Heart left ventricle (tissue), 16 donors: ENCODE measurements around the gene WARS2. TPM values are rescaled to one million over a fixed set of nuclear protein-coding genes. Genes with fewer than 3 reads are reported as not detected.
"Not testable (repeated sequence)": the region's sequence is repeated elsewhere in the genome, so short reads cannot be mapped to it uniquely, and the experiment has no call there.

ENCODE experiments used
- ATAC-seq, 4 donors: fragments of 200-7000 bp; cut with Tn5 transposase; one replicate each; pipeline ENCODE4 v1.9.1; 2020 to 2022; ENCODE audit warnings: moderate library complexity in 4 of 4, mild to moderate bottlenecking in 3 of 4, moderate number of reproducible peaks in 1 of 4
- DNase-seq, 5 donors: peaks; one replicate each; pipeline ENCODE4 v3.0.0-alpha.2; 2020
- H3K27ac ChIP-seq, 12 donors: fragments of 200-600 bp; sonication (generic) in 4 of 12; one replicate each; pipeline versions ENCODE4 v1.5.0 to v1.8.0; 2016 to 2022; ENCODE audit warnings: mild to moderate bottlenecking in 2 of 12
- H3K27me3 ChIP-seq, 9 donors: fragments of 200-600 bp; sonication (generic) in 2 of 9; one replicate each; pipeline versions ENCODE4 v1.5.1 to v1.8.0; 2016 to 2022; ENCODE audit warnings: mild to moderate bottlenecking in 3 of 9
- H3K36me3 ChIP-seq, 9 donors: fragments of 200-600 bp; sonication (generic) in 2 of 9; one replicate each; pipeline versions ENCODE4 v1.5.0 to v1.8.0; 2018 to 2022; ENCODE audit warnings: mild to moderate bottlenecking in 2 of 9
- H3K4me1 ChIP-seq, 12 donors: fragments of 200-600 bp; sonication (generic) in 4 of 12; one replicate each; pipeline versions ENCODE4 v1.5.0 to v1.8.0; 2016 to 2022; ENCODE audit warnings: mild to moderate bottlenecking in 3 of 12
- H3K4me3 ChIP-seq, 12 donors: fragments of 200-600 bp; sonication (generic) in 4 of 12; one replicate each; pipeline versions ENCODE4 v1.5.0 to v1.8.0; 2017 to 2022; ENCODE audit warnings: mild to moderate bottlenecking in 9 of 12, moderate library complexity in 4 of 12
- H3K9me3 ChIP-seq, 12 donors: fragments of 200-600 bp; sonication (generic) in 4 of 12; one replicate each; pipeline versions ENCODE4 v1.5.0 to v1.8.0; 2016 to 2022; ENCODE audit warnings: mild to moderate bottlenecking in 1 of 12
- CTCF ChIP-seq, 12 donors: fragments of 200-600 bp; sonication (generic) in 4 of 12; IDR thresholded peaks; one replicate each; pipeline versions ENCODE4 v1.5.0 to v1.8.0; 2018 to 2022; ENCODE audit warnings: antibody characterized with exemption in 12 of 12, mild to moderate bottlenecking in 5 of 12
- POLR2A ChIP-seq, 2 donors: fragments of 450-650 bp; IDR thresholded peaks; one replicate each; pipeline ENCODE4 v1.6.1; 2017; ENCODE audit warnings: antibody characterized with exemption in 2 of 2, mild to moderate bottlenecking in 2 of 2, moderate library complexity in 2 of 2
- WGBS, 4 donors: extraction: QIAGEN DNeasy Blood & Tissue Kit in 2 of 4; methylation state at CpG; one replicate each; pipeline versions ENCODE4 v1.1.5 to v1.1.7; 2013 to 2018; 5-methylcytosine and 5-hydroxymethylcytosine counted together
- intact Hi-C, 10 donors: fragments of 100-400 bp; cut with DNase I; formaldehyde crosslinking; loops; one replicate each; pipeline versions ENCODE4 v1.11.1 to v1.14.2; 2022
- polyA plus RNA-seq, 2 donors: library from polyadenylated mRNA; stranded (reverse); fragments of 200-250 nt; gene quantifications; one replicate each; pipeline ENCODE4 v1.2.3, GENCODE V29; 2013
- total RNA-seq, 9 donors: library from RNA; depleted of rRNA in 2 of 9; stranded (reverse); fragments of >200 nt in 2 of 9; fragmentation: NEBNext Ultra II Directional in 3 of 9; extraction: Animal tissue kit (Norgen Biotek cat#: 25700) in 3 of 9; gene quantifications; one replicate each; pipeline versions ENCODE4 v1.1.0 to v1.2.4, GENCODE V29; 2016 to 2023
- donor health status: ischemic (EF 13 %, LVEDD 7.1; RV severe dilation, severe dysfunction).
- donor health status: healthy with polysubstance abuse.
- donor health status: DM: no; HTN: yes; CAD: no.
- donor health status: DM: no; HTN: no; CAD: no.
- donor health status: ischemic (EF 25% LVEDD 6.9; RV normal size, moderate dysfunction).
- donor health status: ischemic (EF 25% LVEDD 5.7; RV mildly dilated, moderate dysfunction).
- donor health status: healthy.
- donor health status: DM: yes; HTN: yes; CAD: no.
- donor health status: ischemic (EF 35%, LVEDD 5.7; RV mildly dilated, moderate dysfunction).
- donor health status: nonischemic (EF 11% LVEDD 7.7; RV severe dilation, severe dysfunction).
- donor health status: DM: yes; HTN: yes; CAD: no.
- donor health status: PGD.
- donor health status: ischemic (EF 29% LVEDD 5.4; RV normal size, mild dysfunction).
- donor health status: nonischemic (EF 23%, LVEDD 6.1; RV moderate dilation, normal function).

Gene WARS2
- total and polyA plus RNA-seq, 11 donors = 3.9 to 15.5 (median 11.9) TPM

DNA sequence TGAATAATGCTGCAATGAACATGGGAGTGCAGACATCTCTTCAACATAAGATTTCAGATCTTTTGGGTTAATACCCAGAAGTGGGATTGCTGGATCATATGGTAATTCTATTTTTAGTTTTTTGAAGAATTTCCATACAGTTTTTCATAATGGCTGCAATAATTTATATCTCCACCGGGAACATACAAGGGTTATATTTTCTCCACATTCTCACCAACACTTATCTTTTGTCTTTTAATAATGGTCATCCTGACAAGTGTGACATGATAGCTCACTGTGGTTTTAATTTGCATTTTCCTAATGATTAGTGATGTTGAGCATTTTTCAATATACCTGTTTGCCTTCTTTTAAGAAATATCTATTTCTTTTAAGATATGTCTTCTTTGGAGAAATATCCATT lies 44.5 kb upstream of the WARS2 start:
- Histone ChIP-seq H3K4me3 (no peak overlapping the region), H3K36me3 (peaks cover 0 to 5% (median 0%) of the 10 kb centered on the region in 9 donors), H3K9me3 (peaks cover 0 to 12% (median 0%) of the 10 kb centered on the region in 12 donors), H3K4me1 (no peaks in the 10 kb centered on the region), H3K27ac (no peak overlapping the region), H3K27me3 (no peaks in the 10 kb centered on the region)
- ATAC-seq (no peak), DNase-seq (no peak)
- intact Hi-C loops = no loop called here
- 88 to 91% (median 91%) methylated on average over 1 of the region's 1 CpG for WGBS, 4 donors
- TF ChIP-seq POLR2A (IDR thresholded peaks at IDR 0.05) (no peak), CTCF (IDR thresholded peaks at IDR 0.05) (peak in 1 of 12 donors; percentile 25)

DNA sequence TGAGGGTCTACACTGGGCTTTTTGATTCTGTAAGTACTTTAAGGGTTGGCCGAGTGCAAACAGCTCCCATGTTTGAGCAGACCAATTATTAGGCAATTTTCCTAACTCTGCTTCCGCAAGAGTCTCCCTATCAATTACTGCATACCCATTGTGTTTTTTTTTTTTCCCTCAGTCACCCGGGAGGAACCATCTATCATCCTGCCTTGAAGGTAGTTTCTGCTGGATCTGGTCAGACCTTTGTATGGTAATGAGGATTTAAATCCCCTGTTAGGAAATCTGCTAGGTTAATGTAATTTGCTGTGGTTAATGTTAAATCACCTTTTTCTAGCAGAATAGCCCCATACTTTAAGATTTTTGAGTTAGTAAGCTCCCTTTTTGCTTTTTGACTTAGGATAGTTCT lies 40.8 kb upstream of the WARS2 start:
- Histone ChIP-seq H3K27me3 (no peaks in the 10 kb centered on the region), H3K27ac (no peak overlapping the region), H3K4me3 (no peak overlapping the region), H3K9me3 (peaks cover 0 to 8% (median 0%) of the 10 kb centered on the region in 12 donors), H3K36me3 (peaks cover 0 to 19% (median 0%) of the 10 kb centered on the region in 9 donors), H3K4me1 (no peaks in the 10 kb centered on the region)
- no peak for TF ChIP-seq POLR2A (IDR thresholded peaks at IDR 0.05)
- no peak for TF ChIP-seq CTCF (IDR thresholded peaks at IDR 0.05)
- 90 to 93% (median 91%) methylated on average over 3 of the region's 3 CpGs for WGBS, 4 donors
- no peak for ATAC-seq
- intact Hi-C loops = no loop called here
- DNase-seq = no peak

DNA sequence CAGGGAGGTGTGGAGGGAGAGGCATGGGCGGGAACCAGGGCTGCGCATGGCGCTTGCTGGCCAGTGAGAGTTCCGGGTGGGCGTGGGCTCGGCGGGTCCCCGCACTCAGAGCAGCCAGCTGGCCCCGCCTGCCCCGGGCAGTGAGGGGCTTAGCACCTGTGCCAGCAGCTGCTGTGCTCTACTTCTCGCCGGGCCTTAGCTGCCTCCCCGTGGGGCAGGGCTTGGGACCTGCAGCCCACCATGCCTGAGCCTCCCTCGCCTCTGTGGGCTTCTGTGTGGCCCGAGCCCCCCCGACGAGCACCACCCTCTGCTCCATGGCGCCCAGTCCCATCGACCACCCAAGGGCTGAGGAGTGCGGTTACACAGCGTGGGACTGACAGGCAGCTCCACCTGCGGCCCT lies 38.6 kb upstream of the WARS2 start:
- intact Hi-C loops = no loop called here
- no peak overlapping the region for H3K4me3 ChIP-seq
- no peak overlapping the region for H3K27ac ChIP-seq
- H3K27me3 ChIP-seq = no peaks in the 10 kb centered on the region
- 96 to 99% (median 97%) methylated on average over 20 to 22 of the region's 22 CpGs for WGBS, 4 donors
- H3K36me3 ChIP-seq = peaks cover 0 to 19% (median 0%) of the 10 kb centered on the region in 9 donors
- ATAC-seq (no peak), DNase-seq (no peak)
- H3K4me1 ChIP-seq = no peaks in the 10 kb centered on the region
- TF ChIP-seq POLR2A (IDR thresholded peaks at IDR 0.05) (no peak), CTCF (IDR thresholded peaks at IDR 0.05) (no peak)
- H3K9me3 ChIP-seq = peaks cover 0 to 8% (median 0%) of the 10 kb centered on the region in 12 donors

GRCh38 chr1:119172927-119173326 lies 32.5 kb upstream of the WARS2 start:
- ATAC-seq, H3K9me3 ChIP-seq, H3K4me1 ChIP-seq, H3K4me3 ChIP-seq, intact Hi-C loops, H3K27me3 ChIP-seq, DNase-seq, H3K27ac ChIP-seq: not testable (repeated sequence)
- peaks cover 0 to 22% (median 0%) of the 10 kb centered on the region in 9 donors for H3K36me3 ChIP-seq
- 93 to 99% (median 98%) methylated on average over 10 of the region's 10 CpGs for WGBS, 4 donors

- ATAC-seq, H3K27ac ChIP-seq, intact Hi-C loops, H3K4me1 ChIP-seq, DNase-seq, H3K9me3 ChIP-seq, H3K4me3 ChIP-seq, H3K27me3 ChIP-seq: not testable (repeated sequence)
- 94 to 98% (median 96%) methylated on average over 28 to 34 of the region's 34 CpGs for WGBS, 4 donors
- H3K36me3 ChIP-seq = peaks cover 0 to 22% (median 2%) of the 10 kb centered on the region in 9 donors
Observed at GRCh38 chr1:119171381-119172010, 31.0 kb upstream of the WARS2 start.
